HG02623 (cell line): ENCODE measurements around the gene USE1.

Source experiments
- ATAC-seq: cut with Tn5 transposase; IDR thresholded peaks from one replicate; pipeline ENCODE4 v1.9.1; 2021; ENCODE audit warnings: moderate library complexity; ENCODE audit not compliant: unreplicated experiment

USE1 gene

DNA sequence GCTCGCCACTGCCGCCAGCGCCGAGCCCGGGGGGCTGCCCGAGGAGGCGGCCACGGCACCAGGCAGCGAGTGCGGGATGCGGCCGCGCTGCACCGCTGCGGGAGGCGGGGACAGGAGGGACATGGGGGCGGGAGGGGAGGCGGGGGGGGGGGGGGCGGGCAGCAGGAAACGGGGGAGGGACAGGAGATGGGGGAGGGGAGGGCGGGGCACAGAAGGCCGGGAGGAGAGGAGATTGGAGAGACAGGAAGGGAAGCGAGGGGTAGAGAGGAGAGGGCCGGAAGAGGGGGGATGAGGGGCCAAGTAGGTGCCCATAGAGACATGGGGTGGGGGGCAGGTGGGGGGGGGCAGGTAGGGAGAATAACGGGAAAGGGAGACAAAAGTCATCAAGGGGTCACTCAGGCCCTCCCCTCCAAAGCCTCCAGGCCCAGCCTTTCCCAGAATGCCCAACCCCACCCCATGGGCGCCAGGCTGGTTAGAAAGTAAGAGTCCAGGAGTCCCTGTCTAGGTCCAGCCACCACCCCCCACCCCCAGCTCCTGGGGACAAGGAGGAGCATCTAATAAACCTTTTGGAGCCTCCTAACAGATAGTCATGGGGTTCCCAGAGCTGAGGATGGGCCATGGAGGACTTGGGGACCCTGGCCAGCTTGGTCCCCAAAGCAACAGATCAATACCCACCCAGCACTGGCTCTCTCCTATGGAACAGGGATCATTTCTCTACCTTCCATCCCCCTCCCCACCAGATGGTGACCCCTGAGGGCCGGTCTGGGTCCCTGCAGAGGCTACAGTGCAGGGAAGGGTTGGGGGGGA lies 21.0 kb downstream of the USE1 start:
- ATAC-seq, result no peak

DNA sequence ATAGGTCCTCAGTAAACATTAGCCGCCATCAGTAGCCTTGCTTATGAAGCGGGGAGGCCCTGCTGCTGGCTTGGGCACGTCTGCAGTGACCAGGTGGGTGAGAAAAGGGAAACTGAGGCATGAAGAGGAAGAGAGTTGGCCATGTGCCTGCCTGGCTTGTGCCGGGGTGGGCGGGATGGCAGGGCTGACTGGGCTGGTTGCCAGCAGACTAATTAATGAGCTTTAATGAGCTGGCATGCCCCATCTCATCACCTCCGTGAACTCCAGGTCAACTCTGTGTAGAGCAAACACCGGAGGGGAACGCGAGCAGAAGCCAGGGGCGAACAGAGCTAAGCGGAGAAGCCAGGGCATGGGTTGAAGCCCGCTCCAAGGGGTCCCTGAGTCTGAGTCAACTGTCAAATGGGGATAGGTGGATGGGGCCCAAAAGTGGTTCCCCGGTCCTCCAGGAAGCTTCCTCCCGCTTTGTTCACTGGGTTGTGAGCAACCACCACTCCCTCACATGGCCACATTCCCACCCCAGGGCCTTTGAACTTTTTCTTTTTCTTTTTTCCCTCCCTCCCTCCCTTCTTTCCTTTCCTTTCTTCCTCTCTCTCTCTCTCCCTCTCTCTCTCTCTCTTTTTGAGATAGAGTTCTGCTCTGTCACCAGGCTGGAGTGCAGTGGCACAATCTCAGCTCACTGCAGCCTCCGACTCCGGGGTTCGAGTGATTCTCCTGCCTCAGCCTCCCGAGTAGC lies 21.8 kb downstream of the USE1 start:
- ATAC-seq, result no peak

DNA sequence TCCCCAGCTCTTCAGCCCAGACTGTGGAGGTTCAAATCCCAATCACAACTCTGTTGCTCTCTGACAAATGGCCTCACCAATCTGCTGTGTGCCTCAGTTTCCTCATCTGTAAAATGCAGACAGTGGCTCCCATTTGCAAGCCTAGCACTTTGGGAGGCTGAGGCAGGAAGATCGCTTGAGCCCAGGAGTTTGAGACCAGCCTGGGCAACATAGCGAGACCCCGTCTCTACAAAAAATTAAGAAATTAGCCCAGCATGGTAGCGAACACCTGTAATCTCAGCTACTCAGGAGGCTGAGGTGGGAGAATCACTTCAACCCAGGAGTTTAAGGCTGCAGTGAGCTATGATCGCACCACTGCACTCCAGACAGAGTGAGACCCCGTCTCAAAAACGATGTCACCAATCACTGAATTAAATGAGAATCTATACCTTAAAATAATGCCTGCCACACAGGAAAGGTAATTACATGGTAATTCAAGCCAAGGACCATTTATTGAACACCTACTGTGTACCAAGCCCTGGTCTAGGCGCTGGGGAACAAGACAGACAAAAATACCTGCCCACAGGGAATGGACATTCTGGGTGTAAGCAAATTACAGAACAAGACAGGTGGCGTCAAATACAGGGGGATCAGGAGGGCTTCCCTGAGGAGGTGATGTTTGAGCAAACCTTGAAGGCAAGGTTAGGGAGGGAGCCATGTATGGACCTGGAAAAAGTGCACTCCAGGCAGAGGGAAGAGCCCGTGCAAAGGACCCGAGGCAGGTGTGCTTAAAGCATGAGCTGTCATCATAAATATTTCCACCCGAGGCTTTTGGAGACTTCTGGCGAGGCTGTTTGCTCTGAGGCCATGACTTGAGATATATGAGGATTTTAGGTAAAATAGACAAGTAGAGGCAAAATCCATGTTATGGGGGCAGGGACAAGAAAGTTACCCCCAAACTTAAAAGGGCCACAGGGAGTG lies 22.9 kb downstream of the USE1 start:
- no peak for ATAC-seq

DNA sequence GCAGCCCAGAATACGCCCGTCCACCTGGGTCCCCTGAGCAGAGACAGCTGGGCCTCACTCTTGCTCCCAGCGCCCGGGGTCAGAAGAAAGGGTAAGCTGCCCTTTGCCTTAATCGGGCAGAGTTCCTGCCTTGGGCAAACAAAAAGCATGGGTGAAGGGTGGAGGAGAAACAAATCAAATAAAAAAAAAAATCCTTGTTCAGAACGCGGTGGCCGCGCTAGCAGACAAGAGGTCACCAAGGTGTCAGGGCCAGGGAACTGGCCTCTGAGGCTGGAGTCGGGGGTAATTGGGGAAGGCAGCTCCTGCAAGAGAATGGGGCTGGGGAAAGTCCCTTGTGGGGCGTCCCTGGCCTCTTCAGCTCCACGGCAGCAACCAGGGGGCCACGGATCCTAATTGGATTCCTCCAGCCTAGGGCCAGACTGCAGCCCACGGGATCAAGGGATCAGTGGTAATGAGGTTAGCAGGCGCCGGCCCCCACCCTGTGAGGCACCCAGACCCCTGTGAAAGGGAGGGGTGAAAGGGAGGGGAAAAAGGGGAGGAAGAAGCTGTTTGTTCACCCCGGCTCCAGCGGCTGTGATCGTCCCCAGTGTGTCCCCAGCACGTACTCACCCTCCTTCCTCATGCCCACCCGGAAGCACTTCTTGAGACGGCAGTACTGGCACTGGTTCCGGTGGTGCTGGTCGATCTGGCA lies 25.1 kb downstream of the USE1 start:
- no peak for ATAC-seq

DNA sequence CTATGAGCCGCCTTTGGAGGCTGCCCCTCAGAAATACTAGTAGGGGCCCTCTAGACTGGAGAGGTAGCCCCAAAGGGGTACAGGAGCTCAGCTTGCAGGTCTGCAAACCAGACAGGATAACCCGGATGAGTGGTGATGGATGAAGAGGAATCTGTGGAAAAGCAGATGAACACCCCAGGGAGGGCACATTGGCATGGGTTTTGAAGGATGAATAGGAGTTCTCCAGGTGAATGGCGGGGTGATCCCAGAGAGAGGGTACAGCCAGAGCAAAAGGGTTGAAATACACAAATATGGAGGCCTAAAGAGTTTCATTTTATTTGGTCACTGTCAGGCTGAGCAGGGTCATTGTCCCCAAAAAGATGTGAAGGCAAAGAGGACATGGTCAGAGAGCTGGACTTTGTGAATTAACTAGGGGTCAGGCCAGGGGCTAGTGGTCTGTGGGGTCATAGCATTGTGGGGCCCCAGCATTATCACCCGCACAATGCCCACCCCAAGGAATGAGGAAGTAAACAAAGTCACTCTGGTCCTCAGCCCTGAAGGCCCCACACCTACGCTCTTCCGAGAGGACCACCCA lies 25.8 kb downstream of the USE1 start:
- no peak for ATAC-seq

DNA sequence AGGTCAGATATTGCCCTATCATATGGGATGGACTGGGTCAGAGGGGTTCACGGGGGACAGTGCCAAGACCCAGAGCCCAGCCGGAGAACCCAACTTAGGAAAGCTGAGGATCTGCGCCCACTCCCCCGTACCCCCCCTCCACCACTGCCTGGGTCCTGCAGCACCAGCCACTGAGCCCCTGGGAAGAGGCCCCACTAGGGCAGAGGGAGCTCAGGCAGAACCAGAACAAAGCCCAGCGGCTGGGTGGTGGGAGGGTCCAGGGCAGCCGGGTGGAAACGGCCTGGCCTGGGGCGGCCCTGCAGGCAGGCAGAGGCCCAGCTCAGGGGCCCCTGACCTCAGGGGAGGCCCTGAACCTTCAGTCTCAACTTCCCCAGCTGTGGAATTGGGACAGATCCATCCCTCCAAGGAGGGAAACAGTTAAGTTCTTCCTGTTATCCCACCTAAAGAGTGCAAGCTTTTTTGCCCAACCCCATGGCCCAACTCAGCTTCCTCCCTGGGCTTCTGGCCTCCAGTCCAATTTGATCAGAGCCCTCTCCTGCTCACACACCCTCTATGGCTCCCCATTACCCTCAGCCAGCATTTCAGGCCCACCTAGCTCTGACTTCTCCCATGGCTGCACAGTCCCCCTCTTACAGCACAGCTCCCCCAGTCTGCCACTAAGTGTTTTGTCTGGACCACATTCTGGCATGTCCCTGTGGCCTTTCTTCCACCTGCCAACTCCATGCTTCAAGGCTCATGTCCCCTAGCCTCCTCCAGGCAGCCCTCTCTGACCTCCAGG lies 27.5 kb downstream of the USE1 start:
- ATAC-seq, result no peak

DNA sequence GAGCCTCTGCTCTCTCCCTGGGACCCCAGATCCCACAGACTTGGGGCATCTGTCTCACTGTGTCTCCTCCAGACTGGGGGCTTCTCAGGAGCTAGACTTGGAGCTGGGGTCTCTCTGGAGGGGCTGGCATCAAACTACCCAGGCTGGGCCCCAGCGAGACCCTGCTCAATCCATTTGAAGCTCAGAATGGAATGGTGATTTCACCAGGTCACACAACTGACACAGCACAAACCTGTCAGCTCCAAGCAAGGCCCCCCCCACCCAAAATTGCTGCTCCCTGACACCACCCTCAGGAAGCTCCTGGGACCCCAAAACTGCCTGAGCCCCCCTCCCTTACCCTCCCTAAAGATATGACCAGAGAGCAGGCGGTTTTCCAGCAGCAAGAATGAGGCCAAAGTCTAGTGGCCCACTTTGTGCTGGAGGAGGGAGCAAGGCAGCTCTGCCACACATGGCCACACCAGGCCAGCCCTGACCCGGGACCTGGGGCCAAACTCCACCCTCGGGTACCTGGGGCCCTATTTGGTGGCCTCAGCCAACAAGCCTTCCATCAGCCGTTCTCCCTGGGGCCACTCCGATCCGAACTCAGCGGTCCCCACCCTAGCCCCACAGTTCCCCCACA lies 28.2 kb downstream of the USE1 start:
- no peak for ATAC-seq

DNA sequence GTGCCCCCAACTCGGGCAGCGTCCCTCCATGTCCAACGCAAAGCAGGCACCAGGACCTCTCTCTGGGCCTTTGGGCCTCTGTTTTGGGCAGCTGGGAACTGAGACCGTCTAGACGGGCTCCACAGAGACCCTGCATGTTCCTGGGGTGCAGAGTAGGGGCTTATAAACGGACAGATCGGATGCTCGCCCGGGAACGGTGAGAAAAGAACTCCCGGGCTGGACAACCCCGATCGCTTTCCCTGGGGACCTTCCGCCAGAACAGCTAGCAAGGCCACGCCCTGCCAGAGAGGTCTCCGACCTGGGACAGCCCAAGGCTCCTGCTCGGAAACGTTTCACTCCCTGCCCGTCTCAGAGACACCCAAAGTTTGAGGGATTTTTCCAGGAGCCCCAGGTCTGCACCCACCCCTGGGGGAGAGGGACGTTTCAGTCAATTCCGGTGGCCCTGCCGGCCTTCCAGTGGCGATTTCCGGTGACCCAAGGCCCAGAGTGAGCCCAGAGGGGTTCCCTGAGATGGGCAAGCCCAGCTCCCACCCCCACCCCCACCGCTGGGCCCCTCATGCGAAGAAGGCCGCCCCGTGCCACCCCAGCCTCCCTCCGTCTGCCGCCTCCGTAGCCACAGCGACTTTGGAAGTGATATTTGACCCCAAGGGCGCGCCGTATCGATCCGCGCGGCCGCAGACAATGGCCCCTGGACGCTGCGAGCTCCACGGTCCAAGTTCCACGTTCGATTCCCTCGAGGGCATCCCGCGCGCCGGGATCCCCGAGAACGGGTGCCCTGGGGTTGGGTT lies 28.9 kb downstream of the USE1 start:
- no peak for ATAC-seq

DNA sequence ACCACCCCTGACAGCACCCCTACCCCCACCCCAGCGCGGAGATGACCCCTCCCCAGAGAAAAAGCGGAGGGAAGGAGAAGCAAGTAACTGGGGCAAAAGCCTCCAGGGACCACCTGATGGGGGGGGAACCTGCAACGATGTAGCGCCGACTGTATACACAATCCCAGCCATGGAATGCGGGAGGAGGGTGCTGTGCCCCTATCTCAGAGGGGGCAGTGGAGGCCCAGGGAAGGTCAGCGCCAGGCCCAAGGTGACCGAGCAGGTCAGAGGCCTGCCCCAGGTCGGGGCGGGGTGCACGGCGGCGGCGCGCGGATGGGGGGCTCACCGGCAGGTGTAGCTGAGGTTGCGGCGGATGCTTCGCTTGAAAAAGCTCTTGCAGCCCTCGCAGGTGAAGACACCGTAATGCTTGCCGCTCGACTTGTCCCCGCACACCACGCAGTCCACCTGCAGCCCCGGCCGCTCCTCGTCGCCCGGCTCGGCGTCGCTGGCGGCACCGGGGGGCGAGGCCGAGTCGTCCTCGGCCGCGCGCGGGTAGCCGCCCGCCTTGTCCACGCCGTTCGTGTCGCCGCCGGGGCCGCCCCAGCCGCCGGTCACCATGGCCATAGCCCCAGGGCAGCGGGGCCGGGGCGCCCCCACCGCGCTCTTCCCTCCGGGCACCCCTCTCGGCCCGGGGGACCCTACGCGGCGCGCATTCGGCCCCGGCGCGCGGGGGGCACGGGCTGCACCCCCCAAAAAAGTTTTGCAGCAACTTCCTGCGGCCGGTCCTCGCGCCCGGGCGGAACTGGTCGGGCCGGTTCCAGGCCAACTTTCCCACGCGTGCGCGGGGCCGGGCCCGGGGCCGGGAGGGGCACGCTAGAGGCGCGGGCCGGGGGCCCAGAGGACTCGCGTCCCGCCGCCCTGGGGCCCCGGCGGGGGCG lies 29.7 kb downstream of the USE1 start:
- ATAC-seq, result peak; percentile 22

DNA sequence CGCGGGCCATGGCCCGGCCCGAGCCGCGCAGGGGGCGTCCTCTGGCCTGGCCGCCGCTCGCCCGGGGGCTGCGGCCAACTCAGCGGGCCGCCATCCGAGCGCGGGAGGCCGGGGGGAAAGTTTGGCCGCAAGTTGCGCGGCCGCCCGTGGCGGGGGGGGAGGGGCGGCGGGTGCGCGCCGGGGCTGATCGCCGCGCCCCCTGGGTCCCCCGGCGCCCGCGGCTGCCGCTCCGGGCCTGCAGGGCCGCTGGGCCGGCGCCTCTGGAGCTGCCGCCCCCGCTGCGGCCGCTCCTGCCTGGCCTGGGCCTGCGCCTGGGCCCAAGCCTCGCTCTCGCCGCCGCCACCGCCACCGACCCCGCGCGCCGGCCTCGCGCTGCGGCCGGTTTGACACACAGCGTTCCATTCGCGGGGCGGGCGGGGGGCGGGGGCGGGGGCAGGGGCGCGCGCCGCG lies 30.4 kb downstream of the USE1 start, which contains the start of gene NR2F6:
Gene NR2F6 (minus strand): TSS at position 385 of the 450 bp plus-strand sequence. CDS start 699 bp downstream, outside the sequence.
- ATAC-seq, result no peak

DNA sequence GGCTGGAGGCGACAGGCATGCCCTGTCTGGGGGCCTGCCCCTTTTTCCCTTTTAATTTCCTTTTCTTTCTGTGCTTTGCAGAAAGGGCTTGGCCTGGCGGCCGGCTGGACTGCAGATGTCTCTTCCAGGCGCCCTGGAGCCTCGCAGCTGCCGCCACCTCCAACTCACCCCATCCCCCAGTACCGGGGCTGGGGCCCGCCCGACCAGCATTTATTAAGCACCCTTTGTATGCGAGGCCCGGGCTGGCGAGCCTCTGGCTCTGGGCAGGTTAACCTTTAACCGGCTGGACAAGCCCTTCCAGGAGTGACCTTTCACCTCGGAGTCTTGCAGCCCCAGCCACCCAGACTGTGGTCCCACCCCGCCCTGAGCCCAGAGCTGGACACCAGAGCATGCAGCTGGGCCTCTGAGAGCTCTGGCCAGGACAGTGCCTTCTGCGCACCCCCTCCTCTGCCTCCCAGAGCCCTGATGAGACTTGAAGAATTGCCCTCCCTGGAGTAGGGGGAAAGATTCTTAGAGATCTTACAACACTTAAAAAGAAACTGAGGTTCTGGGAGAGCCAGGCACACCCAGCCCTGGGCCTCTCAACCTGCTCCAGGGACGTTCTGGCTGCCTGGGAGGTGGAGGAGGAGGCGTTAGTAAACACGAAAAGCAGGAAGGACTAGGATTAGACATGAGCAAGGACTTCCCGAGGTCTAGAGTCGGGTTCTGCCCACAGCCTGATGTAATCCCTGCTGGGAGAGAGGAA lies 31.7 kb downstream of the USE1 start:
- ATAC-seq, result no peak

DNA sequence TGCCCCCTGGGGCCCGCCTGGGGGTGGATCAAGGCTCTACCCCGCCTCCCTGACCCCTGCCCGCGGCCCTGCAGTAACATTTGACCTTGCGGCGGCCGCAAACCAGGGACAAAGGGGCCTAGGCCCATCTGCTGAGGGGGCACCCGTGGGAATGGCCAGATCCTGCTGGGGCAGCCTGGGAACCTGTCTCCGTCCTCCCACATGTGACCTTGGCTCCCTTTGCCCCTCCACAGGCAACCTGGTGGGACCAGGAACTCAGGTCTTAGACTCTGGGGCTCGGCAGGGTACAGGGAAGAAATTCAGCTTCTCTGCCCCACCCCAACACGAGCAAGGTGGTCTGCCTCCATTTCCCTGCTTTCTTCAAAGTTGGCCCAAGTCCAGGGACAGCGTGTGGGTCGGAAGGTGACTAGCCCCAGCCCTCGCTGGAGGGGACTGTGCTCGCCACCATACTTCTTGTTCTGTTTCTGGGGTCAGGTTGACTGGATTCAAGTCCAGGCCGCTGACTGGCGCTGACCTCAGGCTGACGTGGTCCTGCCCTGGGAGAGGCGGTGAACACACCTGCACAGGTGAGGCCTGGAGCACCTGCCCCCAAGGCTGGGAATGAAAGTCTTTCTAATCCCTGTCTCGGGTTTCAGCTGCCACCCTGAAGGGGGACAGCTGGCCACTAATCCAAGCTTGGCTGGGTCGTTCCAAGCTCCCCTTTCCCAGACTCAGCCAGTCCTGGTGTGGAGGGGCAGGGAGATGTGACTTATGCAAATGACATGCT lies 33.0 kb downstream of the USE1 start:
- no peak for ATAC-seq

DNA sequence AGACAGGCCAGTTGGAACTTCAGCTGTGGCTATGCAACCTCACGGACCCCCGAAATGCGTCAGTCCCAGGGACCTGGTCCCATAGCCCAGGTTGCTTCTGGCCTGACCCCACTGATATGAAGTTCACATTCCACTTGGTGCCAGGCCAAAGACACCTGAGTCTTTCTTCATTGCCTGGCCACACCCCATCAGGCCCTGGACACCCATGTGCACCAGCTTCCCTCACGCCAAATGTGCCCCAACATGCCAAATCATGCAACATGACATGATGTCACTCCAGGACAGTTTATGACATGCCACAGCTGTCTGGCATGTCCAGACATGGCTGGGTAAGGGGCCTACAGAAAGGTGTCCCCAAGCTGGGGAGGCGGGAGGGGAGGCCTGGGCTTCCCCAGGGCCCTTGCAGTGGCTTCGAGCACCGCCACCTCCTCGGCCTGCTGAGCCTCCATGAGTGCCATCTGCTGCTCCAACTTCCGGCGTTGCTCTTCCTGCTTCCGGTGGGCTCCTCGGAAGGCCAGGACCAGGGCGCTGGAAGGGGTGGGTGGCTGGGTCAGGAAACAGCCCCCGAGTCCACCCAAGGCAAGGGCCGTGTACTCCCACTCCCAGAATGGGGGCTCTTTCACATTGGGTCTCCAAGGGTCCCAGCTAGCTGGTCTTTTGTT lies 34.9 kb downstream of the USE1 start:
- no peak for ATAC-seq

DNA sequence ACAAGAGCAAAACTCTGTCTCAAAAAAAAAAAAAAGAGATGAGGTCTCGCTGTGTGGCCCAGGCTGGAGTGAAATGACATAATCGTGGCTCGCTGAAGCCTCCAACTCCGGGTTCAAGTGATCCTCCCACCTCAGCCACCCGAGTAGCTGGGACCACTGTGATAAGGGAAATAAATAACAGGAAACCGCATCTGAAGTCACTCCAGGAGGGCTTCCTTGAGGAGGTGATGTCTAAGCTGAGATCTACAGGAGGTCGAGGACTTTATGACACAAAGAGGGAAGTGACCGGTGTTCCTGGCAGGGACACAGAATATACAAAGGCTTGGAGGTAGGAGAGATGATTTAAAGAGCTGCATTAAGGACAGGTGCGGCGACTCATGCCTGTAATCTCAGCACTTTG lies 39.5 kb downstream of the USE1 start:
- ATAC-seq, result no peak

DNA sequence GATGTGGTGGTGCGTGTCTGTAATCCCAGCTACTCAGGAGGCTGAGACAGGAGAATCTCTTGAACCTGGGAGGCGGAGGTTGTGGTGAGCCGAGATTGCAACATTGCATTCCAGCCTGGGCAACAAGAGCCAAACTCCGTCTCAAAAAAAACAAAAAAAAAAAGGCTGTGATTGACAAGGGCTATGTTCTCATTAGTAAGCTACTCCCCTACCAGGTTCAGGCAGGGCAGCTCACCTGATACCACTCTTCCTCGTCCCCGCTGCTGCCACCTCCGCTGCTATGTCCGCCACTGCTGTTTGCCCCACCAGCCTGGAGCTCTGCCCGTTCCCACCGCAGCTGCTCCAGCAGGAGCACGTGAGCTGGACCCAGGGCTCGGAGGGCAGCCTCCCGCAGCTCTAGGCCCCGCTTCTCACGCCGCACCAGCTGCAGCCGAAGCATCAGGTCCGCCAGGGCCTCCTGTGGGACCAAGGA lies 40.0 kb downstream of the USE1 start:
- no peak for ATAC-seq
